ENCODE measurements around the gene CORO6.

- TF ChIP-seq POLR2A (IDR thresholded peaks at IDR 0.05; ENCODE audit: low read depth, low read length) (no peak), SPI1 (IDR thresholded peaks at IDR 0.05; ENCODE audit: low read depth, low read length) (no peak), POLR2AphosphoS5 (IDR thresholded peaks at IDR 0.05; ENCODE audit: low read depth, low read length) (no peak), TAF1 (IDR thresholded peaks at IDR 0.05; ENCODE audit: low read depth, low read length) (no peak)
These were observed 49.2 kb downstream of the CORO6 start for GRCh38 chr17:29573558-29573869.
